ENCODE data around the gene GALM. TPM values are rescaled to one million over a fixed set of nuclear protein-coding genes. Genes with fewer than 3 reads are reported as not detected.
"Not testable (repeated sequence)": the region's sequence is repeated elsewhere in the genome, so short reads cannot be mapped to it uniquely, and the experiment has no call there.

The GALM gene
- total RNA-seq, 2 experiments from 2014 or later: 42.0 to 42.2 TPM

GRCh38 chr2:38656866-38657480, 8.9 kb upstream of the GALM start:
- Mint-ChIP-seq H3K4me3 (no peak overlapping the region), H3K4me1 (peaks cover 50% of the 10 kb centered on the region), H3K36me3 (no peaks in the 10 kb centered on the region), H3K9me3 (peaks cover 2% of the 10 kb centered on the region), H3K27me3 (no peaks in the 10 kb centered on the region), H3K27ac (no peak overlapping the region)
- no peak for DNase-seq

- no peak for DNase-seq
- Mint-ChIP-seq H3K4me1 (peaks cover 43% of the 10 kb centered on the region), H3K9me3 (peaks cover 2% of the 10 kb centered on the region), H3K27me3 (no peaks in the 10 kb centered on the region), H3K36me3 (no peaks in the 10 kb centered on the region), H3K4me3 (no peak overlapping the region), H3K27ac (no peak overlapping the region)
Measured at GRCh38 chr2:38658613-38659012, 7.3 kb upstream of the GALM start.

- H3K9me3 Mint-ChIP-seq: peaks cover 2% of the 10 kb centered on the region
- no peak overlapping the region for H3K27ac Mint-ChIP-seq
- no peaks in the 10 kb centered on the region for H3K27me3 Mint-ChIP-seq
- no peak for DNase-seq
- peaks cover 43% of the 10 kb centered on the region for H3K4me1 Mint-ChIP-seq
- H3K36me3 Mint-ChIP-seq: no peaks in the 10 kb centered on the region
- no peak overlapping the region for H3K4me3 Mint-ChIP-seq
Measured at GRCh38 chr2:38659115-38659514, 6.8 kb upstream of the GALM start.

GRCh38 chr2:38660282-38660681, 5.6 kb upstream of the GALM start:
- H3K36me3 Mint-ChIP-seq: no peaks in the 10 kb centered on the region
- H3K27ac Mint-ChIP-seq: no peak overlapping the region
- H3K9me3 Mint-ChIP-seq: peaks cover 2% of the 10 kb centered on the region
- no peak overlapping the region for H3K4me3 Mint-ChIP-seq
- H3K27me3 Mint-ChIP-seq: no peaks in the 10 kb centered on the region
- peaks cover 41% of the 10 kb centered on the region for H3K4me1 Mint-ChIP-seq
- no peak for DNase-seq

- Mint-ChIP-seq H3K4me1 (peaks cover 43% of the 10 kb centered on the region), H3K27me3 (no peaks in the 10 kb centered on the region), H3K36me3 (peaks cover 3% of the 10 kb centered on the region), H3K9me3 (peaks cover 2% of the 10 kb centered on the region), H3K27ac (no peak overlapping the region), H3K4me3 (no peak overlapping the region)
- no peak for DNase-seq
Measured at GRCh38 chr2:38661306-38661705, 4.6 kb upstream of the GALM start.

- Mint-ChIP-seq H3K4me3 (peak overlapping the region; percentile 89), H3K27ac (peak overlapping the region; percentile 99), H3K27me3 (no peaks in the 10 kb centered on the region), H3K4me1 (peaks cover 66% of the 10 kb centered on the region), H3K9me3 (peaks cover 3% of the 10 kb centered on the region), H3K36me3 (peaks cover 31% of the 10 kb centered on the region)
- no peak for DNase-seq
Measured at GRCh38 chr2:38666556-38666910, 619 bp downstream of the GALM start.

- H3K4me1 Mint-ChIP-seq: peaks cover 74% of the 10 kb centered on the region
- peaks cover 42% of the 10 kb centered on the region for H3K36me3 Mint-ChIP-seq
- peaks cover 3% of the 10 kb centered on the region for H3K9me3 Mint-ChIP-seq
Measured at GRCh38 chr2:38668092-38668491, 2.2 kb downstream of the GALM start.

GRCh38 chr2:38668779-38669479, 3.0 kb downstream of the GALM start:
- Mint-ChIP-seq H3K9me3 (peaks cover 3% of the 10 kb centered on the region), H3K4me1 (peaks cover 69% of the 10 kb centered on the region), H3K27ac (no peak overlapping the region), H3K27me3 (no peaks in the 10 kb centered on the region), H3K36me3 (peaks cover 44% of the 10 kb centered on the region), H3K4me3 (peak overlapping the region; percentile 18)
- DNase-seq: no peak

More at GRCh38 chr2:38668092-38668491, 2.2 kb downstream of the GALM start:
- DNase-seq: no peak
- peak overlapping the region; percentile 99 for H3K27ac Mint-ChIP-seq
- H3K4me3 Mint-ChIP-seq: peak overlapping the region; percentile 89
- H3K27me3 Mint-ChIP-seq: no peaks in the 10 kb centered on the region

GRCh38 chr2:38671303-38671702, 5.4 kb downstream of the GALM start:
- H3K27ac Mint-ChIP-seq: peak overlapping the region; percentile 46
- peaks cover 48% of the 10 kb centered on the region for H3K36me3 Mint-ChIP-seq
- peaks cover 3% of the 10 kb centered on the region for H3K9me3 Mint-ChIP-seq
- no peaks in the 10 kb centered on the region for H3K27me3 Mint-ChIP-seq
- H3K4me1 Mint-ChIP-seq: peaks cover 55% of the 10 kb centered on the region
- no peak overlapping the region for H3K4me3 Mint-ChIP-seq
- no peak for DNase-seq

- Mint-ChIP-seq H3K27me3 (no peaks in the 10 kb centered on the region), H3K4me3 (no peak overlapping the region), H3K27ac (no peak overlapping the region), H3K4me1 (peaks cover 52% of the 10 kb centered on the region), H3K36me3 (peaks cover 54% of the 10 kb centered on the region), H3K9me3 (peaks cover 3% of the 10 kb centered on the region)
- DNase-seq: no peak
Measured at GRCh38 chr2:38671946-38672345, 6.0 kb downstream of the GALM start.

GRCh38 chr2:38672445-38673391, 6.8 kb downstream of the GALM start:
- Mint-ChIP-seq H3K27me3 (no peaks in the 10 kb centered on the region), H3K4me1 (peaks cover 53% of the 10 kb centered on the region), H3K36me3 (peaks cover 57% of the 10 kb centered on the region), H3K9me3 (peaks cover 3% of the 10 kb centered on the region), H3K27ac (no peak overlapping the region), H3K4me3 (no peak overlapping the region)
- no peak for DNase-seq

GRCh38 chr2:38676681-38677080, 10.8 kb downstream of the GALM start:
- H3K4me1 Mint-ChIP-seq: peaks cover 28% of the 10 kb centered on the region
- peaks cover 64% of the 10 kb centered on the region for H3K36me3 Mint-ChIP-seq
- no peaks in the 10 kb centered on the region for H3K9me3 Mint-ChIP-seq
- no peak overlapping the region for H3K4me3 Mint-ChIP-seq
- H3K27me3 Mint-ChIP-seq: no peaks in the 10 kb centered on the region
- DNase-seq: no peak
- no peak overlapping the region for H3K27ac Mint-ChIP-seq

GRCh38 chr2:38680868-38681267, 15.0 kb downstream of the GALM start:
- H3K9me3 Mint-ChIP-seq, H3K4me3 Mint-ChIP-seq, H3K27ac Mint-ChIP-seq, DNase-seq, H3K27me3 Mint-ChIP-seq: not testable (repeated sequence)
- peaks cover 22% of the 10 kb centered on the region for H3K4me1 Mint-ChIP-seq
- peaks cover 77% of the 10 kb centered on the region for H3K36me3 Mint-ChIP-seq

- H3K27me3 Mint-ChIP-seq: no peaks in the 10 kb centered on the region
- peaks cover 25% of the 10 kb centered on the region for H3K4me1 Mint-ChIP-seq
- H3K4me3 Mint-ChIP-seq: no peak overlapping the region
- H3K27ac Mint-ChIP-seq: no peak overlapping the region
- peaks cover 75% of the 10 kb centered on the region for H3K36me3 Mint-ChIP-seq
- no peak for DNase-seq
- H3K9me3 Mint-ChIP-seq: no peaks in the 10 kb centered on the region
Measured at GRCh38 chr2:38682008-38682575, 16.2 kb downstream of the GALM start.

- peaks cover 73% of the 10 kb centered on the region for H3K36me3 Mint-ChIP-seq
- DNase-seq, H3K9me3 Mint-ChIP-seq, H3K27me3 Mint-ChIP-seq, H3K27ac Mint-ChIP-seq, H3K4me3 Mint-ChIP-seq: not testable (repeated sequence)
- peaks cover 20% of the 10 kb centered on the region for H3K4me1 Mint-ChIP-seq
Measured at GRCh38 chr2:38682620-38683019, 16.7 kb downstream of the GALM start.
